ENCODE results near the gene SIK2. TPM values are rescaled to one million over a fixed set of nuclear protein-coding genes. Genes with fewer than 3 reads are reported as not detected.

SIK2 gene
- total and polyA plus RNA-seq, 2 donors (not counting 3 experiments of a cell fraction or from before 2014, with no cell fraction given), result 14.6 to 17.1 TPM

DNA sequence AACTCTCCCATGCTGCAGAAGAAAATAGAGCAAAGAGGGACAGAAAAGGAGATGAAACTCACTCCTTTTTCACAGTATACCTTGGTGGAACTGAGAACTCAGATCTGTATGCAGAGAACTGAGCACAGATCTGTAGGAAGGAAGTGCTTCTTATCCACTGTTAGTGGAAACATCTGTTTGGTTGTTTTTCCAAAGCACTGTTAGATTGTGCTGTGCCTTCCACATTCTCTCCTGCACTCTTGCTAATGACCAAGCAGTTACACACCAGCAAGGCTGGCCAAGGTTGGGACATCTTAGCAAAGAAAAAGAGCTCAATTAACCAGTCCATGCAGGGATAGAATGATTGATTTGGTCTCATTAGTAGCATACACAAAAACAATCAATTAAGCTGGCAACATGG is 20.1 kb upstream of the SIK2 start:
- FAIRE-seq (peak; percentile 60), DNase-seq (ENCODE audit: low read depth, low spot score) (peak; percentile 77)
- Histone ChIP-seq H2AFZ (ENCODE audit: low read depth, low read length) (no peak overlapping the region), H3K9me3 (replicated peaks; ENCODE audit: control insufficient read depth, insufficient read depth, low read length) (no peaks in the 10 kb centered on the region), H3K9me1 (replicated peaks; ENCODE audit: control insufficient read depth, extremely low read depth, insufficient read depth, low read length) (no peaks in the 10 kb centered on the region), H3K4me3 (replicated peaks in 1 of 3; ENCODE audit: insufficient read depth in 1 of 3, low read depth in 1 of 3, low read length in 3 of 3) (no peak overlapping the region), H3K4me1 (ENCODE audit: control insufficient read depth, extremely low read depth, insufficient read depth, low read length) (peaks cover 8% of the 10 kb centered on the region), H3K9ac (replicated peaks; ENCODE audit: extremely low read depth, insufficient read depth, low read length) (no peak overlapping the region), H3K4me2 (ENCODE audit: insufficient read depth, low read length) (no peak overlapping the region), H3K79me2 (ENCODE audit: control insufficient read depth, insufficient read depth, low read length) (no peaks in the 10 kb centered on the region), H3K27ac (ENCODE audit: insufficient read depth, low read depth, low read length) (no peak overlapping the region), H4K20me1 (replicated peaks; ENCODE audit: control insufficient read depth, extremely low read depth, insufficient read depth, low read length) (no peaks in the 10 kb centered on the region), H3K27me3 (ENCODE audit: control insufficient read depth in 2 of 2, insufficient read depth in 2 of 2, low read length in 2 of 2) (no peaks in the 10 kb centered on the region), H3K36me3 (ENCODE audit: control insufficient read depth in 2 of 2, extremely low read depth in 1 of 2, insufficient read depth in 2 of 2, low read length in 2 of 2) (no peaks in the 10 kb centered on the region)
- no TSS peak for BruUV-seq (replicated peaks)
- dilution Hi-C loops (cut with MboI; ENCODE audit: extremely low pct_ligation_motif_present, low sequenced_read_pairs) (no loop called here), intact Hi-C loops (cut with micrococcal nuclease) (no loop called here)
- ChIA-PET CTCF (interaction anchor here (1.1 kb wide), 1 partner anchor 195 kb away, joined by 6 read pairs; no protein-coding TSS in a partner anchor), POLR2A (interaction anchor here (0.6 kb wide), 1 partner anchor 355 kb away, joined by 10 read pairs; the partner anchor contains the start of gene DIXDC1)
- TF ChIP-seq GATA2 (IDR thresholded peaks at IDR 0.05; ENCODE audit: insufficient read depth, insufficient read length, low read depth, low read length) (no peak), FOS (IDR thresholded peaks at IDR 0.05; ENCODE audit: borderline replicate concordance, insufficient read depth, low read length) (no peak), POLR2A (IDR thresholded peaks at IDR 0.05; ENCODE audit: low read depth, low read length) (no peak), MYC (IDR thresholded peaks at IDR 0.05; ENCODE audit: low read depth, low read length) (no peak), POLR2AphosphoS5 (IDR thresholded peaks at IDR 0.05; ENCODE audit: insufficient read depth, low read depth, low read length) (no peak), JUN (IDR thresholded peaks at IDR 0.05; ENCODE audit: borderline replicate concordance, insufficient read depth, insufficient read length, low read depth) (no peak), EZH2 (IDR thresholded peaks at IDR 0.05; ENCODE audit: borderline replicate concordance, low read depth, low read length, severe bottlenecking) (no peak)
- TF ChIP-seq, protein P1, sequence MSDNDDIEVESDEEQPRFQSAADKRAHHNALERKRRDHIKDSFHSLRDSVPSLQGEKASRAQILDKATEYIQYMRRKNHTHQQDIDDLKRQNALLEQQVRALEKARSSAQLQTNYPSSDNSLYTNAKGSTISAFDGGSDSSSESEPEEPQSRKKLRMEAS (IDR thresholded peaks at IDR 0.05; ENCODE audit: insufficient read depth, insufficient read length), result no peak
- TF ChIP-seq, protein P2, sequence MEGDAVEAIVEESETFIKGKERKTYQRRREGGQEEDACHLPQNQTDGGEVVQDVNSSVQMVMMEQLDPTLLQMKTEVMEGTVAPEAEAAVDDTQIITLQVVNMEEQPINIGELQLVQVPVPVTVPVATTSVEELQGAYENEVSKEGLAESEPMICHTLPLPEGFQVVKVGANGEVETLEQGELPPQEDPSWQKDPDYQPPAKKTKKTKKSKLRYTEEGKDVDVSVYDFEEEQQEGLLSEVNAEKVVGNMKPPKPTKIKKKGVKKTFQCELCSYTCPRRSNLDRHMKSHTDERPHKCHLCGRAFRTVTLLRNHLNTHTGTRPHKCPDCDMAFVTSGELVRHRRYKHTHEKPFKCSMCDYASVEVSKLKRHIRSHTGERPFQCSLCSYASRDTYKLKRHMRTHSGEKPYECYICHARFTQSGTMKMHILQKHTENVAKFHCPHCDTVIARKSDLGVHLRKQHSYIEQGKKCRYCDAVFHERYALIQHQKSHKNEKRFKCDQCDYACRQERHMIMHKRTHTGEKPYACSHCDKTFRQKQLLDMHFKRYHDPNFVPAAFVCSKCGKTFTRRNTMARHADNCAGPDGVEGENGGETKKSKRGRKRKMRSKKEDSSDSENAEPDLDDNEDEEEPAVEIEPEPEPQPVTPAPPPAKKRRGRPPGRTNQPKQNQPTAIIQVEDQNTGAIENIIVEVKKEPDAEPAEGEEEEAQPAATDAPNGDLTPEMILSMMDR (IDR thresholded peaks at IDR 0.05; ENCODE audit: extremely low read depth in 1 of 2, insufficient read depth in 1 of 2, low read depth in 1 of 2, low read length in 2 of 2), result no peak
